ENCODE measurements around the gene DOCK9. TPM values are rescaled to one million over a fixed set of nuclear protein-coding genes. Genes with fewer than 3 reads are reported as not detected.
A peak's percentile ranks its signal among the peaks of the same experiment; 100 is the strongest.

Gene DOCK9
- total RNA-seq, 6 experiments from 2014 or later = 16.5 to 24.3 (median 18.1) TPM

GRCh38 chr13:98917116-98917515, 60.7 kb downstream of the DOCK9 start:
- H3K27ac ChIP-seq = no peak overlapping the region
- intact Hi-C loops (cut with DNase I) = no loop called here
- H3K36me3 ChIP-seq = peaks cover 0 to 2% (median 0%) of the 10 kb centered on the region in 4 donors

GRCh38 chr13:98916403-98916802, 61.5 kb downstream of the DOCK9 start:
- DNase-seq = no peak
- intact Hi-C loops (cut with DNase I) = no loop called here
- WGBS (ENCODE audit: insufficient coverage, low coverage, low lambda C conversion rate, missing lambda C conversion rate) = no CpG with 5 or more reads among the region's 1 CpG
- peaks cover 0 to 2% (median 0%) of the 10 kb centered on the region in 4 donors for H3K36me3 ChIP-seq
- no peaks in the 10 kb centered on the region for H3K27me3 ChIP-seq
- H3K9me3 ChIP-seq = no peaks in the 10 kb centered on the region
- ATAC-seq = no peak
- no peak overlapping the region for H3K4me3 ChIP-seq
- H3K4me1 ChIP-seq = peaks cover 0 to 7% (median 3%) of the 10 kb centered on the region in 4 donors
- TF ChIP-seq CTCF (IDR thresholded peaks at IDR 0.05) (no peak), POLR2A (IDR thresholded peaks at IDR 0.05) (no peak)
- no peak overlapping the region for H3K27ac ChIP-seq

More at GRCh38 chr13:98917116-98917515, 60.7 kb downstream of the DOCK9 start:
- Histone ChIP-seq H3K4me1 (peaks cover 0 to 7% (median 3%) of the 10 kb centered on the region in 4 donors), H3K27me3 (no peaks in the 10 kb centered on the region), H3K4me3 (no peak overlapping the region), H3K9me3 (no peaks in the 10 kb centered on the region)
- no peak for DNase-seq
- 8% methylated on average over 1 of the region's 1 CpG for WGBS (ENCODE audit: insufficient coverage, low coverage, low lambda C conversion rate, missing lambda C conversion rate)
- TF ChIP-seq CTCF (IDR thresholded peaks at IDR 0.05) (no peak), POLR2A (IDR thresholded peaks at IDR 0.05) (no peak)
- ATAC-seq = peak in 1 of 4 donors; percentile 20

- H3K27me3 ChIP-seq = no peaks in the 10 kb centered on the region
- no peak for ATAC-seq
- H3K9me3 ChIP-seq = no peaks in the 10 kb centered on the region
- TF ChIP-seq CTCF (IDR thresholded peaks at IDR 0.05) (no peak), POLR2A (IDR thresholded peaks at IDR 0.05) (no peak)
- 85% methylated on average over 4 of the region's 5 CpGs for WGBS (ENCODE audit: insufficient coverage, low coverage, low lambda C conversion rate, missing lambda C conversion rate)
- peaks cover 0 to 2% (median 0%) of the 10 kb centered on the region in 4 donors for H3K36me3 ChIP-seq
- intact Hi-C loops (cut with DNase I) = no loop called here
- peaks cover 0 to 7% (median 3%) of the 10 kb centered on the region in 4 donors for H3K4me1 ChIP-seq
- H3K27ac ChIP-seq = no peak overlapping the region
- no peak for DNase-seq
- H3K4me3 ChIP-seq = no peak overlapping the region
These were observed 61.9 kb downstream of the DOCK9 start for GRCh38 chr13:98915981-98916380.

GRCh38 chr13:98915563-98915962, 62.3 kb downstream of the DOCK9 start:
- intact Hi-C loops (cut with DNase I) = no loop called here
- no peak for ATAC-seq

More at GRCh38 chr13:98915563-98915962, 62.3 kb downstream of the DOCK9 start:
- H3K36me3 ChIP-seq = peaks cover 0 to 2% (median 0%) of the 10 kb centered on the region in 4 donors
- H3K27me3 ChIP-seq = no peaks in the 10 kb centered on the region
- no peaks in the 10 kb centered on the region for H3K9me3 ChIP-seq
- no peak for DNase-seq
- TF ChIP-seq POLR2A (IDR thresholded peaks at IDR 0.05) (no peak), CTCF (IDR thresholded peaks at IDR 0.05) (no peak)
- 90% methylated on average over 1 of the region's 1 CpG for WGBS (ENCODE audit: insufficient coverage, low coverage, low lambda C conversion rate, missing lambda C conversion rate)
- no peak overlapping the region for H3K4me3 ChIP-seq
- H3K27ac ChIP-seq = no peak overlapping the region
- H3K4me1 ChIP-seq = peaks cover 0 to 7% (median 3%) of the 10 kb centered on the region in 4 donors

Data from right lobe of liver (tissue), 6 donors.